ENCODE results near the gene OR2A25. TPM values are rescaled to one million over a fixed set of nuclear protein-coding genes. Genes with fewer than 3 reads are reported as not detected.

The OR2A25 gene
- total RNA-seq, 1 experiment from 2014 or later: 0.13 TPM

DNA sequence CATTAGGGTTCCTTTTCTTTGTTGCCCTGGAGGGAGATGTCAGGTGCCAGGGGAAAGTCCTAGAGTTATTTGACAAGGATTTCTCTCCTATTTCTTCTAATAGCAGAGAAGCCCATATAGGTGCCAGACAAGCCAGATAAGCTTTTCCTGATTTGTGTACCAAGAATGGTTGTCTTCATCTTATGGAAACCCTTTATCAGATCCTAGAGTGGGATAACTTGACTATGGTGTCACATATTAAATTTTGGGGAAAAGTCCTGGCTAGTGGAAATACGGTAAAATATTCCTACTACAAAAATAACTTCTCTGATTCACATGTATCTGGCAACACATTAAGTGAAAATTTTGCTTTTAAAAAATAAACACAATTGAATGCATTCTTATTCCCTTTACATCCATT is 17.6 kb downstream of the OR2A25 start:
- no peaks in the 10 kb centered on the region; a peak in 1 of 7 replicates for H3K36me3 Mint-ChIP-seq (ENCODE audit: insufficient read depth in 1 of 3, low read depth in 3 of 3)
- no peak overlapping the region for H4K91ac ChIP-seq (ENCODE audit: insufficient read length, low read depth, low read length)
- no peak overlapping the region for H2BK15ac ChIP-seq (ENCODE audit: low read depth, low read length)
- peaks cover 2% of the 10 kb centered on the region for H3K23me2 ChIP-seq (ENCODE audit: insufficient read length, low read depth, low read length, poor library complexity, severe bottlenecking)
- no peak overlapping the region for H4K8ac ChIP-seq (replicated peaks; ENCODE audit: insufficient read length, low read depth, low read length)
- WGBS (ENCODE audit: extremely low coverage, insufficient read length, low lambda C conversion rate): no CpG with 5 or more reads among the region's 1 CpG
- H3K9me3 Mint-ChIP-seq: peaks cover 0 to 11% of the 10 kb centered on the region in 2 experiments; a peak in 1 of 5 replicates
- no peak overlapping the region for H3K27ac ChIP-seq (ENCODE audit: insufficient read length, low read depth, low read length)
- no peak overlapping the region for H3K14ac ChIP-seq (ENCODE audit: insufficient read depth, low read length)
- no peak overlapping the region for H3T11ph ChIP-seq (ENCODE audit: low read length)
- no peak overlapping the region for H3K23ac ChIP-seq (ENCODE audit: insufficient read length, low read depth, low read length)
- H3K9me3 ChIP-seq (ENCODE audit: control insufficient read depth, low read depth, low read length): no peaks in the 10 kb centered on the region
- no peak overlapping the region for H3K4ac ChIP-seq (ENCODE audit: low read depth, low read length)
- no peak overlapping the region for H3K18ac ChIP-seq (ENCODE audit: insufficient read length, low read depth, low read length)
- no peak overlapping the region for H4K5ac ChIP-seq (ENCODE audit: insufficient read length, low read depth, low read length)
- H3K4me1 Mint-ChIP-seq: peaks cover 2 to 3% of the 10 kb centered on the region in 2 experiments; a peak in 2 of 4 replicates
- DNase-seq: no peak
- TF ChIP-seq CTCF (conservative IDR thresholded peaks at IDR 0.05): no peak
- H2BK5ac ChIP-seq (ENCODE audit: insufficient read length, low read length): no peak overlapping the region
- H3K79me2 ChIP-seq (ENCODE audit: insufficient read depth, low read length): no peaks in the 10 kb centered on the region
- no peaks in the 10 kb centered on the region for H3K4me1 ChIP-seq (ENCODE audit: insufficient read depth, low read length)
- H3K79me1 ChIP-seq (ENCODE audit: insufficient read depth, low read depth, low read length, poor library complexity, severe bottlenecking): no peaks in the 10 kb centered on the region
- no peak overlapping the region for H3K56ac ChIP-seq (ENCODE audit: insufficient read length, low read depth, low read length)
- H3K27me3 Mint-ChIP-seq (ENCODE audit: low read depth): no peaks in the 10 kb centered on the region
- H3K27me3 ChIP-seq (ENCODE audit: insufficient read depth, low read length): no peaks in the 10 kb centered on the region
- no peak overlapping the region for H3K27ac Mint-ChIP-seq
- no peak overlapping the region for H2AK5ac ChIP-seq (ENCODE audit: insufficient read length, low read length)
- no peak overlapping the region for H2BK12ac ChIP-seq (ENCODE audit: insufficient read length, low read depth, low read length)
- no peak overlapping the region for H3K9ac ChIP-seq (ENCODE audit: extremely low read depth, insufficient read length, low read length)
- H2BK120ac ChIP-seq (ENCODE audit: low read depth, low read length, poor library complexity, severe bottlenecking): no peak overlapping the region
- H4K20me1 ChIP-seq (ENCODE audit: control insufficient read depth, insufficient read depth, insufficient read length): no peaks in the 10 kb centered on the region
- no peak overlapping the region for H2AFZ ChIP-seq (ENCODE audit: low read length)
- H3K4me2 ChIP-seq (ENCODE audit: insufficient read depth, insufficient read length, low read length): no peak overlapping the region
- H2BK20ac ChIP-seq (ENCODE audit: low read depth, low read length, poor library complexity, severe bottlenecking): no peak overlapping the region
- no peak overlapping the region for H3K4me3 Mint-ChIP-seq
